HUES6 (cell line): Measurements from ENCODE around the gene HS3ST3A1.

ENCODE experiments used
- H3K27ac ChIP-seq: 2 replicates; pipeline ENCODE4 v1.7.0; 2013; ENCODE audit warnings: low read depth, mild to moderate bottlenecking, low read length, inconsistent platforms
- H3K27me3 ChIP-seq: 2 replicates; pipeline ENCODE4 v1.6.1; 2013; ENCODE audit warnings: low read length; ENCODE audit not compliant: control insufficient read depth, insufficient read depth
- H3K36me3 ChIP-seq: 2 replicates; pipeline ENCODE4 v1.6.1; 2013; ENCODE audit warnings: low read length; ENCODE audit not compliant: control insufficient read depth, insufficient read depth
- H3K4me1 ChIP-seq: 2 replicates; pipeline ENCODE4 v1.6.1; 2013; ENCODE audit warnings: low read length; ENCODE audit not compliant: control insufficient read depth, insufficient read depth
- H3K4me3 ChIP-seq: 2 replicates; pipeline ENCODE4 v1.5.1; 2013; ENCODE audit warnings: low read depth, low read length
- H3K9ac ChIP-seq: one replicate; pipeline ENCODE4 v1.6.1; 2013; ENCODE audit warnings: mild to moderate bottlenecking, low read length
- H3K9me3 ChIP-seq: 2 replicates; pipeline ENCODE4 v1.6.1; 2013; ENCODE audit warnings: low read depth, low read length; ENCODE audit not compliant: control insufficient read depth, insufficient read depth

Gene HS3ST3A1

GRCh38 chr17:13634021-13634420 is 32.3 kb upstream of the HS3ST3A1 start:
- Histone ChIP-seq H3K27me3 (no peaks in the 10 kb centered on the region), H3K27ac (no peak overlapping the region), H3K4me1 (peaks cover 8% of the 10 kb centered on the region), H3K4me3 (no peak overlapping the region), H3K9me3 (no peaks in the 10 kb centered on the region), H3K9ac (no peak overlapping the region), H3K36me3 (no peaks in the 10 kb centered on the region)

GRCh38 chr17:13631529-13631928 is 29.8 kb upstream of the HS3ST3A1 start:
- Histone ChIP-seq H3K4me3 (no peak overlapping the region), H3K9ac (no peak overlapping the region)

GRCh38 chr17:13626703-13627102 is 25.0 kb upstream of the HS3ST3A1 start:
- Histone ChIP-seq H3K27ac (no peak overlapping the region), H3K9me3 (peaks cover 7% of the 10 kb centered on the region; the same call in 1 of the 2 replicates), H3K36me3 (no peaks in the 10 kb centered on the region), H3K9ac (no peak overlapping the region), H3K27me3 (no peaks in the 10 kb centered on the region), H3K4me3 (no peak overlapping the region), H3K4me1 (no peaks in the 10 kb centered on the region)

More at GRCh38 chr17:13631529-13631928, 29.8 kb upstream of the HS3ST3A1 start:
- Histone ChIP-seq H3K27me3 (no peaks in the 10 kb centered on the region), H3K4me1 (no peaks in the 10 kb centered on the region; the same call in 1 of the 2 replicates), H3K9me3 (no peaks in the 10 kb centered on the region), H3K27ac (no peak overlapping the region), H3K36me3 (no peaks in the 10 kb centered on the region)

GRCh38 chr17:13619462-13619861 is 17.7 kb upstream of the HS3ST3A1 start:
- Histone ChIP-seq H3K9ac (no peak overlapping the region), H3K9me3 (peaks cover 7% of the 10 kb centered on the region; the same call in 1 of the 2 replicates), H3K4me3 (no peak overlapping the region), H3K36me3 (no peaks in the 10 kb centered on the region), H3K4me1 (no peaks in the 10 kb centered on the region), H3K27ac (no peak overlapping the region), H3K27me3 (no peaks in the 10 kb centered on the region)

- Histone ChIP-seq H3K36me3 (no peaks in the 10 kb centered on the region), H3K27ac (no peak overlapping the region), H3K4me3 (no peak overlapping the region), H3K9ac (no peak overlapping the region), H3K27me3 (no peaks in the 10 kb centered on the region), H3K4me1 (no peaks in the 10 kb centered on the region), H3K9me3 (no peaks in the 10 kb centered on the region; the same call in 1 of the 2 replicates)
Measured at GRCh38 chr17:13616031-13616430, 14.3 kb upstream of the HS3ST3A1 start.

- H3K36me3 ChIP-seq, result no peaks in the 10 kb centered on the region
- H3K9me3 ChIP-seq, result no peaks in the 10 kb centered on the region; the same call in 1 of the 2 replicates
- no peak overlapping the region for H3K27ac ChIP-seq
- no peaks in the 10 kb centered on the region for H3K27me3 ChIP-seq
- no peak overlapping the region for H3K4me3 ChIP-seq
- no peak overlapping the region for H3K9ac ChIP-seq
- no peaks in the 10 kb centered on the region for H3K4me1 ChIP-seq
Measured at GRCh38 chr17:13609941-13610340, 8.2 kb upstream of the HS3ST3A1 start.

- no peaks in the 10 kb centered on the region for H3K36me3 ChIP-seq
- H3K9ac ChIP-seq, result peak overlapping the region; percentile 72
- peak overlapping the region; percentile 15; the same call in 1 of the 2 replicates for H3K27ac ChIP-seq
- peaks cover 24% of the 10 kb centered on the region for H3K27me3 ChIP-seq
- peak overlapping the region; percentile 70 for H3K4me3 ChIP-seq
- no peaks in the 10 kb centered on the region for H3K9me3 ChIP-seq
- peaks cover 14% of the 10 kb centered on the region; the same call in 1 of the 2 replicates for H3K4me1 ChIP-seq
Measured at GRCh38 chr17:13601322-13601775, 380 bp downstream of the HS3ST3A1 start.

- peaks cover 24% of the 10 kb centered on the region for H3K27me3 ChIP-seq
- peak overlapping the region; percentile 72 for H3K9ac ChIP-seq
- H3K4me1 ChIP-seq, result peaks cover 17% of the 10 kb centered on the region; the same call in 1 of the 2 replicates
- H3K4me3 ChIP-seq, result peak overlapping the region; percentile 70
- no peaks in the 10 kb centered on the region for H3K36me3 ChIP-seq
- H3K9me3 ChIP-seq, result no peaks in the 10 kb centered on the region
- H3K27ac ChIP-seq, result peak overlapping the region; percentile 15; the same call in 1 of the 2 replicates
Measured at GRCh38 chr17:13600475-13601321, 1.0 kb downstream of the HS3ST3A1 start.

- H3K27ac ChIP-seq, result no peak overlapping the region; the same call in 1 of the 2 replicates
- peak overlapping the region; percentile 72 for H3K9ac ChIP-seq
- peaks cover 24% of the 10 kb centered on the region for H3K27me3 ChIP-seq
- H3K9me3 ChIP-seq, result no peaks in the 10 kb centered on the region
- H3K36me3 ChIP-seq, result no peaks in the 10 kb centered on the region
- peak overlapping the region; percentile 70 for H3K4me3 ChIP-seq
- H3K4me1 ChIP-seq, result peaks cover 20% of the 10 kb centered on the region
Measured at GRCh38 chr17:13599864-13600263, 1.9 kb downstream of the HS3ST3A1 start.

- peak overlapping the region; percentile 70 for H3K4me3 ChIP-seq
Measured at GRCh38 chr17:13599168-13599577, 2.6 kb downstream of the HS3ST3A1 start.

More at GRCh38 chr17:13599168-13599577, 2.6 kb downstream of the HS3ST3A1 start:
- Histone ChIP-seq H3K27me3 (peaks cover 24% of the 10 kb centered on the region), H3K9ac (peak overlapping the region; percentile 72), H3K4me1 (peaks cover 27% of the 10 kb centered on the region), H3K27ac (no peak overlapping the region; the same call in 1 of the 2 replicates), H3K9me3 (no peaks in the 10 kb centered on the region), H3K36me3 (no peaks in the 10 kb centered on the region)
